H1 (cell line): ENCODE data around the gene KCTD3.

Experiments
- BACH1 ChIP-seq: IDR thresholded peaks from 2 replicates; pipeline ENCODE4 v1.6.1; 2012; ENCODE audit warnings: low read length, improper control_type of control experiment
- CHD2 ChIP-seq: IDR thresholded peaks from 2 replicates; pipeline ENCODE4 v1.6.1; 2012; ENCODE audit warnings: low read length, improper control_type of control experiment
- EZH2 ChIP-seq: fragments of 200-600 bp; sonication (generic); IDR thresholded peaks from 2 replicates; pipeline ENCODE4 v1.7.1; 2012; ENCODE audit warnings: low read depth, mild to moderate bottlenecking, moderate library complexity, low read length, inconsistent platforms; ENCODE audit not compliant: severe bottlenecking
- PHF8 ChIP-seq: fragments of 200-600 bp; sonication (generic); conservative IDR thresholded peaks from 2 replicates; pipeline ENCODE4 v1.7.1; 2012; ENCODE audit warnings: low read depth, mild to moderate bottlenecking, inconsistent platforms, low read length, moderate library complexity
- RAD21 ChIP-seq, 2 experiments: IDR thresholded peaks in 1 of 2; conservative IDR thresholded peaks in 1 of 2; 2 replicates each; pipeline ENCODE4 v1.6.1; 2011; ENCODE audit warnings: low read depth in 2 of 2, low read length in 2 of 2, improper control_type of control experiment in 1 of 2, inconsistent platforms in 1 of 2, mild to moderate bottlenecking in 1 of 2, moderate library complexity in 1 of 2
- SP2 ChIP-seq: IDR thresholded peaks from 2 replicates; pipeline ENCODE4 v1.6.1; 2012; ENCODE audit warnings: mild to moderate bottlenecking, low read length, inconsistent platforms
- TCF12 ChIP-seq: IDR thresholded peaks from 2 replicates; pipeline ENCODE4 v1.6.1; 2011; ENCODE audit warnings: low read depth, mild to moderate bottlenecking, low read length
- TEAD4 ChIP-seq: IDR thresholded peaks from 2 replicates; pipeline ENCODE4 v1.6.1; 2012; ENCODE audit warnings: low read depth, low read length, inconsistent platforms, mixed read lengths
- ZNF274 ChIP-seq: IDR thresholded peaks from 2 replicates; pipeline ENCODE4 v1.7.0; 2012; ENCODE audit warnings: low read length, borderline replicate concordance; ENCODE audit errors: extremely low read depth
- TF ChIP-seq, protein P1 (sequence below), 3 experiments: IDR thresholded peaks; 1 replicate in 2 of 3; 2 replicates in 1 of 3; pipeline versions ENCODE4 v1.5.1 to v1.6.1; 2011; ENCODE audit warnings: low read length in 3 of 3, mild to moderate bottlenecking in 3 of 3, inconsistent platforms in 2 of 3, low read depth in 1 of 3, moderate library complexity in 1 of 3; ENCODE audit not compliant: insufficient read depth in 1 of 3; ENCODE audit errors: control extremely low read depth in 1 of 3
- TF ChIP-seq, protein P2 (sequence below): IDR thresholded peaks from 2 replicates; pipeline ENCODE4 v1.6.1; 2012; ENCODE audit warnings: inconsistent platforms
- TF ChIP-seq, protein P3 (sequence below): IDR thresholded peaks from 2 replicates; pipeline ENCODE4 v1.6.1; 2012; ENCODE audit warnings: low read length, inconsistent platforms
- TF ChIP-seq, protein P4 (sequence below): fragments of 300-600 bp; sonication (generic); IDR thresholded peaks from 2 replicates; pipeline ENCODE4 v1.7.1; 2012; ENCODE audit warnings: low read length, moderate library complexity, mild to moderate bottlenecking, inconsistent platforms; ENCODE audit not compliant: insufficient replicate concordance

DNA sequence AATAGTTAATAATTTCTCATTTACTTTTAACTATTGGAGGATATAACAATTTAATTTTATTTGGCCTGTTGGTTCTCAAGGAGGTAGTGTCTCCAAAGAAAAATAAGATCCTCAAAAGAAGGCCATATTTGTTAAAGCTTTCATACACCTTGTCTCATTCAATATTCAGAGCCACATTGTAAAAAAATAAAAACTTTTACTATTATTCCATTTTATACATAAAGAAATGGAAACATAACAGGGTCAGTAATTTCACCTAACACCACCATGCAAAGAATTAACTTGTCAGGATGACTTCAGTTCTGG, 40.3 kb upstream of the KCTD3 start:
- TF ChIP-seq EZH2 (no peak), BACH1 (no peak), TEAD4 (no peak), PHF8 (no peak), RAD21 (IDR thresholded peaks at IDR 0.05 in 1 of 2, conservative IDR thresholded peaks at IDR 0.05 in 1 of 2; ENCODE audit: low read depth in 2 of 2, low read length in 2 of 2) (no peak), ZNF274 (no peak), TCF12 (no peak), SP2 (no peak), CHD2 (no peak)
- TF ChIP-seq, protein P1, sequence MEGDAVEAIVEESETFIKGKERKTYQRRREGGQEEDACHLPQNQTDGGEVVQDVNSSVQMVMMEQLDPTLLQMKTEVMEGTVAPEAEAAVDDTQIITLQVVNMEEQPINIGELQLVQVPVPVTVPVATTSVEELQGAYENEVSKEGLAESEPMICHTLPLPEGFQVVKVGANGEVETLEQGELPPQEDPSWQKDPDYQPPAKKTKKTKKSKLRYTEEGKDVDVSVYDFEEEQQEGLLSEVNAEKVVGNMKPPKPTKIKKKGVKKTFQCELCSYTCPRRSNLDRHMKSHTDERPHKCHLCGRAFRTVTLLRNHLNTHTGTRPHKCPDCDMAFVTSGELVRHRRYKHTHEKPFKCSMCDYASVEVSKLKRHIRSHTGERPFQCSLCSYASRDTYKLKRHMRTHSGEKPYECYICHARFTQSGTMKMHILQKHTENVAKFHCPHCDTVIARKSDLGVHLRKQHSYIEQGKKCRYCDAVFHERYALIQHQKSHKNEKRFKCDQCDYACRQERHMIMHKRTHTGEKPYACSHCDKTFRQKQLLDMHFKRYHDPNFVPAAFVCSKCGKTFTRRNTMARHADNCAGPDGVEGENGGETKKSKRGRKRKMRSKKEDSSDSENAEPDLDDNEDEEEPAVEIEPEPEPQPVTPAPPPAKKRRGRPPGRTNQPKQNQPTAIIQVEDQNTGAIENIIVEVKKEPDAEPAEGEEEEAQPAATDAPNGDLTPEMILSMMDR (IDR thresholded peaks at IDR 0.05; ENCODE audit: control extremely low read depth in 1 of 3, insufficient read depth in 1 of 3, low read depth in 1 of 3, low read length in 3 of 3) = no peak
- TF ChIP-seq, protein P2, sequence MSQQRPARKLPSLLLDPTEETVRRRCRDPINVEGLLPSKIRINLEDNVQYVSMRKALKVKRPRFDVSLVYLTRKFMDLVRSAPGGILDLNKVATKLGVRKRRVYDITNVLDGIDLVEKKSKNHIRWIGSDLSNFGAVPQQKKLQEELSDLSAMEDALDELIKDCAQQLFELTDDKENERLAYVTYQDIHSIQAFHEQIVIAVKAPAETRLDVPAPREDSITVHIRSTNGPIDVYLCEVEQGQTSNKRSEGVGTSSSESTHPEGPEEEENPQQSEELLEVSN = no peak
- TF ChIP-seq, protein P3, sequence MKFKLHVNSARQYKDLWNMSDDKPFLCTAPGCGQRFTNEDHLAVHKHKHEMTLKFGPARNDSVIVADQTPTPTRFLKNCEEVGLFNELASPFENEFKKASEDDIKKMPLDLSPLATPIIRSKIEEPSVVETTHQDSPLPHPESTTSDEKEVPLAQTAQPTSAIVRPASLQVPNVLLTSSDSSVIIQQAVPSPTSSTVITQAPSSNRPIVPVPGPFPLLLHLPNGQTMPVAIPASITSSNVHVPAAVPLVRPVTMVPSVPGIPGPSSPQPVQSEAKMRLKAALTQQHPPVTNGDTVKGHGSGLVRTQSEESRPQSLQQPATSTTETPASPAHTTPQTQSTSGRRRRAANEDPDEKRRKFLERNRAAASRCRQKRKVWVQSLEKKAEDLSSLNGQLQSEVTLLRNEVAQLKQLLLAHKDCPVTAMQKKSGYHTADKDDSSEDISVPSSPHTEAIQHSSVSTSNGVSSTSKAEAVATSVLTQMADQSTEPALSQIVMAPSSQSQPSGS = no peak
- TF ChIP-seq, protein P4, sequence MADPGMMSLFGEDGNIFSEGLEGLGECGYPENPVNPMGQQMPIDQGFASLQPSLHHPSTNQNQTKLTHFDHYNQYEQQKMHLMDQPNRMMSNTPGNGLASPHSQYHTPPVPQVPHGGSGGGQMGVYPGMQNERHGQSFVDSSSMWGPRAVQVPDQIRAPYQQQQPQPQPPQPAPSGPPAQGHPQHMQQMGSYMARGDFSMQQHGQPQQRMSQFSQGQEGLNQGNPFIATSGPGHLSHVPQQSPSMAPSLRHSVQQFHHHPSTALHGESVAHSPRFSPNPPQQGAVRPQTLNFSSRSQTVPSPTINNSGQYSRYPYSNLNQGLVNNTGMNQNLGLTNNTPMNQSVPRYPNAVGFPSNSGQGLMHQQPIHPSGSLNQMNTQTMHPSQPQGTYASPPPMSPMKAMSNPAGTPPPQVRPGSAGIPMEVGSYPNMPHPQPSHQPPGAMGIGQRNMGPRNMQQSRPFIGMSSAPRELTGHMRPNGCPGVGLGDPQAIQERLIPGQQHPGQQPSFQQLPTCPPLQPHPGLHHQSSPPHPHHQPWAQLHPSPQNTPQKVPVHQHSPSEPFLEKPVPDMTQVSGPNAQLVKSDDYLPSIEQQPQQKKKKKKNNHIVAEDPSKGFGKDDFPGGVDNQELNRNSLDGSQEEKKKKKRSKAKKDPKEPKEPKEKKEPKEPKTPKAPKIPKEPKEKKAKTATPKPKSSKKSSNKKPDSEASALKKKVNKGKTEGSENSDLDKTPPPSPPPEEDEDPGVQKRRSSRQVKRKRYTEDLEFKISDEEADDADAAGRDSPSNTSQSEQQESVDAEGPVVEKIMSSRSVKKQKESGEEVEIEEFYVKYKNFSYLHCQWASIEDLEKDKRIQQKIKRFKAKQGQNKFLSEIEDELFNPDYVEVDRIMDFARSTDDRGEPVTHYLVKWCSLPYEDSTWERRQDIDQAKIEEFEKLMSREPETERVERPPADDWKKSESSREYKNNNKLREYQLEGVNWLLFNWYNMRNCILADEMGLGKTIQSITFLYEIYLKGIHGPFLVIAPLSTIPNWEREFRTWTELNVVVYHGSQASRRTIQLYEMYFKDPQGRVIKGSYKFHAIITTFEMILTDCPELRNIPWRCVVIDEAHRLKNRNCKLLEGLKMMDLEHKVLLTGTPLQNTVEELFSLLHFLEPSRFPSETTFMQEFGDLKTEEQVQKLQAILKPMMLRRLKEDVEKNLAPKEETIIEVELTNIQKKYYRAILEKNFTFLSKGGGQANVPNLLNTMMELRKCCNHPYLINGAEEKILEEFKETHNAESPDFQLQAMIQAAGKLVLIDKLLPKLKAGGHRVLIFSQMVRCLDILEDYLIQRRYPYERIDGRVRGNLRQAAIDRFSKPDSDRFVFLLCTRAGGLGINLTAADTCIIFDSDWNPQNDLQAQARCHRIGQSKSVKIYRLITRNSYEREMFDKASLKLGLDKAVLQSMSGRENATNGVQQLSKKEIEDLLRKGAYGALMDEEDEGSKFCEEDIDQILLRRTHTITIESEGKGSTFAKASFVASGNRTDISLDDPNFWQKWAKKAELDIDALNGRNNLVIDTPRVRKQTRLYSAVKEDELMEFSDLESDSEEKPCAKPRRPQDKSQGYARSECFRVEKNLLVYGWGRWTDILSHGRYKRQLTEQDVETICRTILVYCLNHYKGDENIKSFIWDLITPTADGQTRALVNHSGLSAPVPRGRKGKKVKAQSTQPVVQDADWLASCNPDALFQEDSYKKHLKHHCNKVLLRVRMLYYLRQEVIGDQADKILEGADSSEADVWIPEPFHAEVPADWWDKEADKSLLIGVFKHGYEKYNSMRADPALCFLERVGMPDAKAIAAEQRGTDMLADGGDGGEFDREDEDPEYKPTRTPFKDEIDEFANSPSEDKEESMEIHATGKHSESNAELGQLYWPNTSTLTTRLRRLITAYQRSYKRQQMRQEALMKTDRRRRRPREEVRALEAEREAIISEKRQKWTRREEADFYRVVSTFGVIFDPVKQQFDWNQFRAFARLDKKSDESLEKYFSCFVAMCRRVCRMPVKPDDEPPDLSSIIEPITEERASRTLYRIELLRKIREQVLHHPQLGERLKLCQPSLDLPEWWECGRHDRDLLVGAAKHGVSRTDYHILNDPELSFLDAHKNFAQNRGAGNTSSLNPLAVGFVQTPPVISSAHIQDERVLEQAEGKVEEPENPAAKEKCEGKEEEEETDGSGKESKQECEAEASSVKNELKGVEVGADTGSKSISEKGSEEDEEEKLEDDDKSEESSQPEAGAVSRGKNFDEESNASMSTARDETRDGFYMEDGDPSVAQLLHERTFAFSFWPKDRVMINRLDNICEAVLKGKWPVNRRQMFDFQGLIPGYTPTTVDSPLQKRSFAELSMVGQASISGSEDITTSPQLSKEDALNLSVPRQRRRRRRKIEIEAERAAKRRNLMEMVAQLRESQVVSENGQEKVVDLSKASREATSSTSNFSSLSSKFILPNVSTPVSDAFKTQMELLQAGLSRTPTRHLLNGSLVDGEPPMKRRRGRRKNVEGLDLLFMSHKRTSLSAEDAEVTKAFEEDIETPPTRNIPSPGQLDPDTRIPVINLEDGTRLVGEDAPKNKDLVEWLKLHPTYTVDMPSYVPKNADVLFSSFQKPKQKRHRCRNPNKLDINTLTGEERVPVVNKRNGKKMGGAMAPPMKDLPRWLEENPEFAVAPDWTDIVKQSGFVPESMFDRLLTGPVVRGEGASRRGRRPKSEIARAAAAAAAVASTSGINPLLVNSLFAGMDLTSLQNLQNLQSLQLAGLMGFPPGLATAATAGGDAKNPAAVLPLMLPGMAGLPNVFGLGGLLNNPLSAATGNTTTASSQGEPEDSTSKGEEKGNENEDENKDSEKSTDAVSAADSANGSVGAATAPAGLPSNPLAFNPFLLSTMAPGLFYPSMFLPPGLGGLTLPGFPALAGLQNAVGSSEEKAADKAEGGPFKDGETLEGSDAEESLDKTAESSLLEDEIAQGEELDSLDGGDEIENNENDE = no peak
